Stimulated activated CD4-positive, alpha-beta T cell treated with anti-CD3 and anti-CD28 coated beads, Interleukin-4, amount 100 ng/mL, for 4 hours (primary cell): Measurements from ENCODE around the gene AGAP1.

Experiments
- DNase-seq, 2 experiments: peaks; one replicate each; pipeline ENCODE4 v3.0.0-alpha.2; 2020

Gene AGAP1

GRCh38 chr2:235493775-235494715, at the start of gene AGAP1:
Gene AGAP1, plus strand, starts transcription at chr2:235494043.
- peak; percentile 6 to 33 for DNase-seq

GRCh38 chr2:235444101-235444597, 49.7 kb upstream of the AGAP1 start:
- no peak for DNase-seq

GRCh38 chr2:235445116-235445515, 48.7 kb upstream of the AGAP1 start:
- no peak for DNase-seq

GRCh38 chr2:235446082-235446481, 47.8 kb upstream of the AGAP1 start:
- no peak for DNase-seq

- DNase-seq: no peak
Measured at GRCh38 chr2:235447210-235447609, 46.6 kb upstream of the AGAP1 start.

- DNase-seq: no peak
Measured at GRCh38 chr2:235449568-235449967, 44.3 kb upstream of the AGAP1 start.

- DNase-seq: no peak
Measured at GRCh38 chr2:235453605-235454151, 40.2 kb upstream of the AGAP1 start.

GRCh38 chr2:235458839-235459273, 35.0 kb upstream of the AGAP1 start:
- no peak for DNase-seq

- no peak for DNase-seq
Measured at GRCh38 chr2:235460548-235461047, 33.2 kb upstream of the AGAP1 start.

GRCh38 chr2:235461763-235462414, 32.0 kb upstream of the AGAP1 start:
- DNase-seq: no peak

GRCh38 chr2:235462415-235462790, 31.4 kb upstream of the AGAP1 start:
- DNase-seq: no peak

- no peak for DNase-seq
Measured at GRCh38 chr2:235463893-235464292, 29.9 kb upstream of the AGAP1 start.

GRCh38 chr2:235467588-235467987, 26.3 kb upstream of the AGAP1 start:
- no peak for DNase-seq

GRCh38 chr2:235468978-235469655, 24.7 kb upstream of the AGAP1 start:
- no peak for DNase-seq

GRCh38 chr2:235471186-235471747, 22.6 kb upstream of the AGAP1 start:
- DNase-seq: no peak

GRCh38 chr2:235472443-235472842, 21.4 kb upstream of the AGAP1 start:
- DNase-seq: no peak

- DNase-seq: no peak
Measured at GRCh38 chr2:235478609-235479008, 15.2 kb upstream of the AGAP1 start.

GRCh38 chr2:235479604-235480003, 14.2 kb upstream of the AGAP1 start:
- DNase-seq: no peak

GRCh38 chr2:235480614-235481013, 13.2 kb upstream of the AGAP1 start:
- no peak for DNase-seq

- DNase-seq: no peak
Measured at GRCh38 chr2:235483313-235483712, 10.5 kb upstream of the AGAP1 start.

- DNase-seq: no peak
Measured at GRCh38 chr2:235485362-235485761, 8.5 kb upstream of the AGAP1 start.

- DNase-seq: no peak
Measured at GRCh38 chr2:235486729-235487128, 7.1 kb upstream of the AGAP1 start.

- DNase-seq: no peak
Measured at GRCh38 chr2:235489897-235490296, 3.9 kb upstream of the AGAP1 start.
